BE2C (cell line): ENCODE measurements around the gene GALNT3.

Experiments
- DNase-seq: peaks from one replicate; pipeline ENCODE4 v3.0.0-alpha.2; 2020
- H3K27me3 ChIP-seq: fragments of 250-450 bp; sonication (Bioruptor Pico); 2 replicates; pipeline ENCODE4 v1.5.1; 2020; ENCODE audit warnings: mild to moderate bottlenecking
- H3K36me3 ChIP-seq: fragments of 250-450 bp; sonication (Bioruptor Pico); 2 replicates; pipeline ENCODE4 v1.5.1; 2020; ENCODE audit warnings: mild to moderate bottlenecking
- H3K4me1 ChIP-seq: fragments of 250-450 bp; sonication (Bioruptor Pico); 2 replicates; pipeline ENCODE4 v1.5.1; 2020
- H3K4me3 ChIP-seq: 2 replicates; pipeline ENCODE4 v1.5.1; 2011; ENCODE audit warnings: low read depth, low read length
- H3K9me3 ChIP-seq: fragments of 250-450 bp; sonication (Bioruptor Pico); 2 replicates; pipeline ENCODE4 v1.5.1; 2020
- TF ChIP-seq, protein P1 (sequence below): IDR thresholded peaks from 2 replicates; pipeline ENCODE4 v1.5.1; 2012; ENCODE audit warnings: mild to moderate bottlenecking, low read depth, low read length

GALNT3 gene

DNA sequence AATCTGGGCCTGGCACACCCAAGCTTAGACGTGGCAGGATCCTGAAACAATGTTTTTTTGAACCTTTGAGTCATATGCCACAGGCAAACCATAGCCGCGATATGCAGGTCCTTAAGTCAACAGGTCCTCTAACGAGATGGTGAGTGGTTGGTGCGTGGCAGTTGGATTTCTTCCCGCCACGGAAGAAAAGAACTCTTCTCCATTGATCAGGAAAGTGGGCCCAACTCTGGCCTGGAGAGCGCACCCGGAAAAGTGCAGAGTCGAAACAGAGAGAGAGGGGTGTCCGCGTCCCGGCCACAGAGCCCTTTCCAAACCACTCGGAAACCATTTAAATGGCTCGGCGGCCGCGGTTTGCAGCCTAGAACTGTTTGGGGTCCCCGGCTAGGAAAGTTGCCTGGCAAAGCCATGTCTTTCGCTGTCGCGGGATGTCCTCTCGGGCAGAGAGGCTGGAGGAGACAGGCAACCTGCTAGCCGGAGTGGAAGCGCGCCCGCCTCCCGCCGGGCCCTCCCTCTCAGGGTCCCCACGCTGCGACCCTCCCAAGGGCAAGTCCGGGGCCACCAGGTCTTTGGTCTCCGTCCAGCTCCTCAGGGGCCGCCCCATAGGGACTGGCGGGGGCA, 777 bp downstream of the GALNT3 start:
- Histone ChIP-seq H3K4me1 (no peaks in the 10 kb centered on the region), H3K36me3 (no peaks in the 10 kb centered on the region), H3K27me3 (no peaks in the 10 kb centered on the region), H3K4me3 (no peak overlapping the region), H3K9me3 (no peaks in the 10 kb centered on the region)
- no peak for DNase-seq
- TF ChIP-seq, protein P1, sequence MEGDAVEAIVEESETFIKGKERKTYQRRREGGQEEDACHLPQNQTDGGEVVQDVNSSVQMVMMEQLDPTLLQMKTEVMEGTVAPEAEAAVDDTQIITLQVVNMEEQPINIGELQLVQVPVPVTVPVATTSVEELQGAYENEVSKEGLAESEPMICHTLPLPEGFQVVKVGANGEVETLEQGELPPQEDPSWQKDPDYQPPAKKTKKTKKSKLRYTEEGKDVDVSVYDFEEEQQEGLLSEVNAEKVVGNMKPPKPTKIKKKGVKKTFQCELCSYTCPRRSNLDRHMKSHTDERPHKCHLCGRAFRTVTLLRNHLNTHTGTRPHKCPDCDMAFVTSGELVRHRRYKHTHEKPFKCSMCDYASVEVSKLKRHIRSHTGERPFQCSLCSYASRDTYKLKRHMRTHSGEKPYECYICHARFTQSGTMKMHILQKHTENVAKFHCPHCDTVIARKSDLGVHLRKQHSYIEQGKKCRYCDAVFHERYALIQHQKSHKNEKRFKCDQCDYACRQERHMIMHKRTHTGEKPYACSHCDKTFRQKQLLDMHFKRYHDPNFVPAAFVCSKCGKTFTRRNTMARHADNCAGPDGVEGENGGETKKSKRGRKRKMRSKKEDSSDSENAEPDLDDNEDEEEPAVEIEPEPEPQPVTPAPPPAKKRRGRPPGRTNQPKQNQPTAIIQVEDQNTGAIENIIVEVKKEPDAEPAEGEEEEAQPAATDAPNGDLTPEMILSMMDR: no peak

DNA sequence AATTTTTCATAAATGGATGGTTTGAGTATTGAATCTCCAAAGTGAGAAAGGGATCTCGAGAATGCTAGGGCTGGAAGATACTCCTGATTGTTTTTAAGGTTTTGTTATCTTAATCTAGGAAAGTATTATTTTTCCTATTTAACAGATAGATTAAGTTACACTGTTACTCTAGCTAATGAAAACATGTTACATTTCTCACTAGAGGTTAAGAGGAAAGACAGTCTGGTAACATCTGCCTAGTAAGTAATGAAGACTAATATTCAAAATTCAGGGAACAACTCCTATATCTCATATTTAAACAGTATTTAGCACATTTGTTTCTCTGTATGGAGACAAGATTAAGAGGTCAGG, 2.0 kb downstream of the GALNT3 start:
- H3K4me3 ChIP-seq: no peak overlapping the region
- TF ChIP-seq, protein P1: no peak
- no peaks in the 10 kb centered on the region for H3K36me3 ChIP-seq
- H3K27me3 ChIP-seq: no peaks in the 10 kb centered on the region
- H3K9me3 ChIP-seq: no peaks in the 10 kb centered on the region
- DNase-seq: no peak
- H3K4me1 ChIP-seq: no peaks in the 10 kb centered on the region

DNA sequence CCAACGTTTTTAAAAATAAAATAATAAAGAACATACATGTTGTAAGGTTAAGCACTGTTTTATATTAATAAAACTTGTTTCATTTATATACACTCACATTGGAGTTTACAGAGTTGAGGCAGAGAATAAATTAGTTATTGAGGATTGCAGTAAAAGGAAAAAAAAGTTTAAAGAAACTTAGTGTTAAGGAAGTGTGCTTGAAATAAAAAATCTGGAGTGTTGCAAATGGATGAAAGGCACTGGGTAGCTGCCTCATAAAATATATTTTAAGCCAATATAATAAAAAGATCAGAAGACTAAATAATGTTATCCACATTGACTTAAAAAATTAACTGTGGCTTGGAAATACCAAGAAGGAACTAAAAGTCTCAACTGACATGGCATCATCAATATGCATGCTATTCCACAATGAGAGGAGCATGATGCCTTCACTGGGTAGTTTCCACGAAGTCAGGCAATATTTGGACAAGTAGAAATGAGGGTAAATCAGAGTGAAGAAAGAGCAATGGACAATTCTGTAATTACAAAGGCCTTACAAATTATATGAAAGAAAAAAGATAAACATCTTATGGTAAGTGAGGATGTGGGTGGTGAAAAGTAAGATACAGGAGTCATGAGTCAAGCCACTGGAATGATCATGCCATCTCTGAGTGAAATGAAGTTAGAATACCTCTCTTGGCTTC, 2.5 kb downstream of the GALNT3 start:
- H3K4me3 ChIP-seq: no peak overlapping the region
- no peaks in the 10 kb centered on the region for H3K27me3 ChIP-seq
- no peaks in the 10 kb centered on the region for H3K36me3 ChIP-seq
- DNase-seq: no peak
- no peaks in the 10 kb centered on the region for H3K4me1 ChIP-seq
- TF ChIP-seq, protein P1: no peak
- no peaks in the 10 kb centered on the region for H3K9me3 ChIP-seq

DNA sequence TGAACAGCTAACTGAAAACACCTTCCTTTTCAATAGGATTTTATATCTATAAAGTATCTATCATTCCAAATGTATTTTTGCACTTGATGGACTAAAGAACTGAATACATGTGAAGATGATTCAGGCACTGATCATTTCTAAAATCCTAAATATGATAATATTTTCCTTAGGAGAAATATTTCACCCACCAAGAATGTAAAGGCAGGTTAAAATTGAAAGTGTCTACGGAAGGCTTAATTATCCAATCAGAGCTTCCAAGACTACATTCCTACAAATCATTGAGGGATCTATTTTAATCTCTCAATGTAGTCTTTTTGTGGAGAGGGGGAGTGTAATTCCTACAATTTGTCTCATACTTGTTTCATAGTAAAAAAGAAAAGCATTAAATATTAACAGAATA, 3.6 kb downstream of the GALNT3 start:
- Histone ChIP-seq H3K36me3 (no peaks in the 10 kb centered on the region), H3K9me3 (no peaks in the 10 kb centered on the region), H3K4me1 (no peaks in the 10 kb centered on the region), H3K4me3 (no peak overlapping the region), H3K27me3 (no peaks in the 10 kb centered on the region)
- TF ChIP-seq, protein P1: no peak
- DNase-seq: no peak

DNA sequence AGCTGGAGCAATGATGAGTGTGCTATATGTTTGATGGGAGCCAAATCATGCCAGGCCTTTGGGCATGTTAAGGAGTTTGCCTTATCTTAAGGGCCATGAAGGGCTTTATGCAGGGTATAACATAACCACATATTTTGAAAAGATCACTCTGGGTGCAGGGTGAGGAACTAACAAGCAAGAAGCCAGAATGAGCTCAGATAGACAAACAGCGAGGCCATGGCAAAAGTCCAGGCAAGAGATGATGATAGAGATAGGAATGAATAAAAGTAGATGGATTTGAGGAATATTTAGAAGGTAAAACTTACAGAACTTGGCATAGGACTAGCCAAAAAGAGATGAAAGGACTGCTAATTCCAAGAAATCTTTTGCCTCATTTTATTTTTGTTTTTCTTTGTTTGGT, 6.7 kb downstream of the GALNT3 start:
- Histone ChIP-seq H3K9me3 (no peaks in the 10 kb centered on the region), H3K4me3 (no peak overlapping the region), H3K36me3 (no peaks in the 10 kb centered on the region), H3K4me1 (no peaks in the 10 kb centered on the region), H3K27me3 (no peaks in the 10 kb centered on the region)
- DNase-seq: no peak
- TF ChIP-seq, protein P1: no peak

DNA sequence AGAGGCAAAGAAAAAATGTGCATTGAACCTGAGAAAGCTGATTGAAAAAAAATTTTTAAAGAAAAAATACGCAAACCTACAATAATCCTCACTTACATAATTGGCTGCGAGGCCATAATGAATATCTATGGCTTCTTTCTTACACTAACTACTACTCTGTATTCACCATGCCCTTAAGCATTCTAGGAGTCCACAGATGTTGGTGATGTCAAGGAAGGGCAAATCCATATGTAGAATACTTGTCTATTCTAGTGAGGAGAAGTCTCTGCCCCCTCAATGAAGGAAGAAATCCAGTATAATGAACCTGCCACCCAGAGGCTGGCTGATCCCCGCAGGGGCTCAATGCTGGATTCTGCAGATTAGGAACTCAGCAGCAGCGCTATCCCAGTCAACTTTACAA, 14.3 kb downstream of the GALNT3 start:
- Histone ChIP-seq H3K4me3 (no peak overlapping the region), H3K4me1 (no peaks in the 10 kb centered on the region), H3K9me3 (no peaks in the 10 kb centered on the region), H3K36me3 (no peaks in the 10 kb centered on the region), H3K27me3 (no peaks in the 10 kb centered on the region)
- TF ChIP-seq, protein P1: no peak
- no peak for DNase-seq
